HCT116 (cell line): ENCODE measurements around the gene ASIC5. TPM values are rescaled to one million over a fixed set of nuclear protein-coding genes. Genes with fewer than 3 reads are reported as not detected.

Experiments used
- ATAC-seq: fragments of 200-7000 bp; cut with Tn5 transposase; 2 replicates; pipeline ENCODE4 v1.9.1; 2020; ENCODE audit warnings: mild to moderate bottlenecking, moderate library complexity
- BruUV-seq: library from RNA; stranded (reverse); fragments of 400-500 nt; replicated peaks from 2 replicates; lab custom pipeline; 2021; lab: Mats Ljungman, UMichigan
- CTCF ChIA-PET: fragments of 300-600 bp; sonication (Branson Sonifier 250); formaldehyde crosslinking; loops from one replicate; lab custom pipeline; 2021; ENCODE audit warnings: antibody characterized with exemption; lab: Charles Lee
- POLR2A ChIA-PET: fragments of 300-600, 350-600 bp; sonication (Branson Sonifier 250); formaldehyde crosslinking; loops from one replicate; lab custom pipeline; 2021; ENCODE audit warnings: antibody characterized with exemption; lab: Charles Lee
- RAD21 ChIA-PET, 2 experiments: fragments of 300-600 bp; sonication (Branson Sonifier 250); formaldehyde crosslinking; loops; one replicate each; lab custom pipeline; 2023; ENCODE audit warnings: low total read pairs in 2 of 2; ENCODE audit not compliant: uncharacterized antibody in 2 of 2, unreplicated experiment in 2 of 2, low non-redundant PET in 1 of 2; lab: Charles Lee
- DNase-seq: peaks from one replicate; pipeline ENCODE4 v3.0.0-alpha.2; 2010; ENCODE audit warnings: low read depth, low spot score
- H2AFZ ChIP-seq: fragments of 200-600 bp; shearing (Covaris generic), sonication (generic); 2 replicates; pipeline ENCODE4 v1.6.1; 2017; ENCODE audit warnings: low read depth, mixed run types, mixed read lengths, antibody characterized with exemption, low read length; ENCODE audit not compliant: poor library complexity, severe bottlenecking
- H3K27ac ChIP-seq: 2 replicates; pipeline ENCODE4 v1.5.1; 2012; ENCODE audit warnings: low read depth, low read length
- H3K27me3 ChIP-seq: fragments of 200-600 bp; sonication (generic); 2 replicates; pipeline ENCODE4 v1.6.1; 2016; ENCODE audit warnings: mixed run types, low read length, mixed read lengths; ENCODE audit not compliant: insufficient read depth
- H3K36me3 ChIP-seq, 2 experiments: fragments of 200-500 bp in 1 of 2; fragments of 200-600 bp in 1 of 2; sonication (Bioruptor generic) in 1 of 2; sonication (generic) in 1 of 2; 2 replicates each; pipeline versions ENCODE4 v1.5.1 to v1.6.1; 2014 to 2016; ENCODE audit warnings: low read length in 2 of 2, inconsistent platforms in 1 of 2, mixed read lengths in 1 of 2, mixed run types in 1 of 2; ENCODE audit not compliant: insufficient read depth in 2 of 2, control insufficient read depth in 1 of 2
- H3K4me1 ChIP-seq, 2 experiments: fragments of 200-600 bp in 1 of 2; sonication (generic) in 1 of 2; 2 replicates each; pipeline versions ENCODE4 v1.5.1 to v1.6.1; 2012 to 2017; ENCODE audit warnings: low read length in 2 of 2, inconsistent platforms in 1 of 2, mild to moderate bottlenecking in 1 of 2, mixed read lengths in 1 of 2, mixed run types in 1 of 2, moderate library complexity in 1 of 2; ENCODE audit not compliant: insufficient read depth in 2 of 2, control insufficient read depth in 1 of 2
- H3K4me2 ChIP-seq: fragments of 200-600 bp; sonication (generic); 2 replicates; pipeline ENCODE4 v1.6.1; 2017; ENCODE audit warnings: mixed run types, low read length, mixed read lengths
- H3K4me3 ChIP-seq, 2 experiments: fragments of 200-600 bp in 1 of 2; sonication (generic) in 1 of 2; replicated peaks in 1 of 2; 2 replicates each; pipeline ENCODE4 v1.5.1; 2011 to 2016; ENCODE audit warnings: low read length in 2 of 2, control low read depth in 1 of 2, low read depth in 1 of 2, mild to moderate bottlenecking in 1 of 2, mixed read lengths in 1 of 2, mixed run types in 1 of 2
- H3K79me2 ChIP-seq: fragments of 200-600 bp; sonication (generic); 2 replicates; pipeline ENCODE4 v1.6.1; 2017; ENCODE audit warnings: mild to moderate bottlenecking, mixed run types, low read length, moderate library complexity, mixed read lengths; ENCODE audit not compliant: insufficient read depth
- H3K9ac ChIP-seq: fragments of 200-600 bp; sonication (generic); 2 replicates; pipeline ENCODE4 v1.6.1; 2016; ENCODE audit warnings: low read length, mixed read lengths
- H3K9me2 ChIP-seq: fragments of 200-600 bp; sonication (generic), shearing (Covaris generic); 2 replicates; pipeline ENCODE4 v1.6.1; 2017; ENCODE audit warnings: mixed run types, mild to moderate bottlenecking, moderate library complexity; ENCODE audit not compliant: insufficient read depth
- H3K9me3 ChIP-seq, 2 experiments: fragments of 200-500 bp in 1 of 2; fragments of 200-600 bp in 1 of 2; sonication (Bioruptor generic) in 1 of 2; sonication (generic) in 1 of 2; 2 replicates each; pipeline ENCODE4 v1.6.1; 2014 to 2017; ENCODE audit warnings: low read length in 2 of 2, mixed read lengths in 2 of 2, inconsistent platforms in 1 of 2, low read depth in 1 of 2, mild to moderate bottlenecking in 1 of 2, mixed run types in 1 of 2, moderate library complexity in 1 of 2; ENCODE audit not compliant: control insufficient read depth in 1 of 2, insufficient read depth in 1 of 2
- H4K20me1 ChIP-seq: fragments of 200-600 bp; sonication (generic), shearing (Covaris generic); 2 replicates; pipeline ENCODE4 v1.6.1; 2017; ENCODE audit warnings: mixed run types, mild to moderate bottlenecking, moderate library complexity; ENCODE audit not compliant: insufficient read depth
- EGR1 ChIP-seq: IDR thresholded peaks from 2 replicates; pipeline ENCODE4 v1.6.1; 2012; ENCODE audit warnings: low read depth
- EZH2 ChIP-seq: fragments of 200-600 bp; sonication (generic); IDR thresholded peaks from 2 replicates; pipeline ENCODE4 v1.6.1; 2017; ENCODE audit warnings: antibody characterized with exemption, mixed run types
- FOSL1 ChIP-seq: IDR thresholded peaks from 2 replicates; pipeline ENCODE4 v1.6.1; 2012; ENCODE audit warnings: low read depth
- JUND ChIP-seq: IDR thresholded peaks from 2 replicates; pipeline ENCODE4 v1.6.1; 2012
- SP1 ChIP-seq: IDR thresholded peaks from 2 replicates; pipeline ENCODE4 v1.6.1; 2012; ENCODE audit warnings: low read depth
- TCF7L2 ChIP-seq: IDR thresholded peaks from 2 replicates; pipeline ENCODE4 v1.7.0; 2011; ENCODE audit warnings: borderline replicate concordance, inconsistent platforms; ENCODE audit not compliant: insufficient read depth, insufficient read length; ENCODE audit errors: extremely low read depth
- YY1 ChIP-seq: IDR thresholded peaks from 2 replicates; pipeline ENCODE4 v1.6.1; 2011; ENCODE audit warnings: low read length, low read depth, moderate library complexity, mild to moderate bottlenecking; ENCODE audit not compliant: insufficient replicate concordance; ENCODE audit errors: extremely low read depth
- ZFX ChIP-seq: fragments of 450-650 bp; IDR thresholded peaks from 2 replicates; pipeline ENCODE4 v1.6.1; 2017
- ZNF274 ChIP-seq: fragments of 200-500 bp; sonication (Bioruptor generic); IDR thresholded peaks from 2 replicates; pipeline ENCODE4 v1.6.1; 2014; ENCODE audit warnings: mild to moderate bottlenecking, low read depth, low read length, inconsistent platforms
- intact Hi-C: fragments of 100-400 bp; cut with micrococcal nuclease; formaldehyde crosslinking; loops from 2 replicates; pipeline ENCODE4 v1.10.0; 2022
- total RNA-seq: library from RNA; stranded (reverse); gene quantifications from one replicate; pipeline ENCODE4 v1.2.1, GENCODE V29; 2021; ENCODE audit not compliant: unreplicated experiment
- TF ChIP-seq, protein P1 (sequence below): IDR thresholded peaks from 2 replicates; pipeline ENCODE4 v1.6.1; 2012; ENCODE audit warnings: low read depth

The ASIC5 gene
- total RNA-seq, 1 experiment from 2014 or later, result not detected

DNA sequence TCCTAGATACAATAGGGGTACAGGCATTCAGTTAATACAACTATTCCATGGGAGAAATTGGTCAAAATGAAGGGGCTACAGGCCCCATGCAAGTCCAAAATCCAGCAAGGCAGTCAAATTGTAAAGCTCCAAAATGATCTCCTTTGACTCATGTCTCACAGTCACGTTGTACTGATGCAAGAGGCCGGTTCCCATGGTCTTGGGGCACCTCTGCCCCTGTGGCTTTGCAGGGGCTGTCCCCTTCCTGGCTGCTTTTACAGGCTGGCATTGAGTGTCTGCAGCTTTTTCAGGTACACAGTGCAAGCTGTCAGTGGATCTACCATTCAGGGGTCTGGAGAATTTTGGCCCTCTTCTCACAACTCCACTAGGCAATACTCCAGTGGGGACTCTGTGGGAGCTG is 12.5 kb upstream of the ASIC5 start:
- H3K79me2 ChIP-seq, result no peaks in the 10 kb centered on the region
- H3K36me3 ChIP-seq, result no peaks in the 10 kb centered on the region
- no peak overlapping the region for H3K4me3 ChIP-seq
- no peaks in the 10 kb centered on the region for H3K4me1 ChIP-seq
- POLR2A ChIA-PET, result no interaction called here
- DNase-seq, result no peak
- H2AFZ ChIP-seq, result no peak overlapping the region
- no peaks in the 10 kb centered on the region for H3K9me2 ChIP-seq
- no TSS peak for BruUV-seq
- no peaks in the 10 kb centered on the region for H4K20me1 ChIP-seq
- TF ChIP-seq EGR1, result no peak
- TF ChIP-seq YY1, result no peak
- TF ChIP-seq SP1, result no peak
- no peak for TF ChIP-seq TCF7L2
- TF ChIP-seq, protein P1, sequence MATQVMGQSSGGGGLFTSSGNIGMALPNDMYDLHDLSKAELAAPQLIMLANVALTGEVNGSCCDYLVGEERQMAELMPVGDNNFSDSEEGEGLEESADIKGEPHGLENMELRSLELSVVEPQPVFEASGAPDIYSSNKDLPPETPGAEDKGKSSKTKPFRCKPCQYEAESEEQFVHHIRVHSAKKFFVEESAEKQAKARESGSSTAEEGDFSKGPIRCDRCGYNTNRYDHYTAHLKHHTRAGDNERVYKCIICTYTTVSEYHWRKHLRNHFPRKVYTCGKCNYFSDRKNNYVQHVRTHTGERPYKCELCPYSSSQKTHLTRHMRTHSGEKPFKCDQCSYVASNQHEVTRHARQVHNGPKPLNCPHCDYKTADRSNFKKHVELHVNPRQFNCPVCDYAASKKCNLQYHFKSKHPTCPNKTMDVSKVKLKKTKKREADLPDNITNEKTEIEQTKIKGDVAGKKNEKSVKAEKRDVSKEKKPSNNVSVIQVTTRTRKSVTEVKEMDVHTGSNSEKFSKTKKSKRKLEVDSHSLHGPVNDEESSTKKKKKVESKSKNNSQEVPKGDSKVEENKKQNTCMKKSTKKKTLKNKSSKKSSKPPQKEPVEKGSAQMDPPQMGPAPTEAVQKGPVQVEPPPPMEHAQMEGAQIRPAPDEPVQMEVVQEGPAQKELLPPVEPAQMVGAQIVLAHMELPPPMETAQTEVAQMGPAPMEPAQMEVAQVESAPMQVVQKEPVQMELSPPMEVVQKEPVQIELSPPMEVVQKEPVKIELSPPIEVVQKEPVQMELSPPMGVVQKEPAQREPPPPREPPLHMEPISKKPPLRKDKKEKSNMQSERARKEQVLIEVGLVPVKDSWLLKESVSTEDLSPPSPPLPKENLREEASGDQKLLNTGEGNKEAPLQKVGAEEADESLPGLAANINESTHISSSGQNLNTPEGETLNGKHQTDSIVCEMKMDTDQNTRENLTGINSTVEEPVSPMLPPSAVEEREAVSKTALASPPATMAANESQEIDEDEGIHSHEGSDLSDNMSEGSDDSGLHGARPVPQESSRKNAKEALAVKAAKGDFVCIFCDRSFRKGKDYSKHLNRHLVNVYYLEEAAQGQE, result no peak
- TF ChIP-seq FOSL1, result no peak
- TF ChIP-seq, all 23 proteins: peak for 0
- Histone ChIP-seq H3K9ac (no peak overlapping the region), H3K9me3 (no peaks in the 10 kb centered on the region), H3K4me2 (no peak overlapping the region), H3K27ac (no peak overlapping the region), H3K27me3 (no peaks in the 10 kb centered on the region)
- intact Hi-C loops, result no loop called here
- ChIA-PET CTCF (no interaction called here), RAD21 (no interaction called here)
- no peak for ATAC-seq

DNA sequence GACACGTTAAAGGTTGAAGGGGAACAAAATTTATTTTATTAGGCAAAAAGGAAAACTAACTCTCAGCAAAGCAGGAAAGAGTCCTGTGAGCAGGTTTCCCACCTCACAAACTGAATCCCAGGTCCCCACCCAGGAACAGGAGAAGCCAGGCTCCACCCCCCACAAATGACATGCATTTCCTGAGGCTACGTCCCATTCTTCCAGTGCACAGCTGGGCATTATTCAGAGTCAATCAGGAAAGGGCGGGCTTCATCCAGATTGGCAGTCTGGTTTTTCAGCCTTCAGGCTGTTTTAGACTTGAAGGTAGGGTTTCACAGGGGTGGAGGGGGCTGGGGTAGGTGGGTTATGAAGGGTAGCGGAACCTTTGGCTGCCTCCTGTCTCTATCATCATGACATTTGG is 11.9 kb upstream of the ASIC5 start:
- intact Hi-C loops, result no loop called here
- Histone ChIP-seq H3K9me2 (no peaks in the 10 kb centered on the region), H3K9ac (no peak overlapping the region), H3K27ac (no peak overlapping the region), H3K4me2 (no peak overlapping the region), H3K9me3 (no peaks in the 10 kb centered on the region), H4K20me1 (no peaks in the 10 kb centered on the region), H3K27me3 (no peaks in the 10 kb centered on the region), H3K79me2 (no peaks in the 10 kb centered on the region), H2AFZ (no peak overlapping the region), H3K36me3 (no peaks in the 10 kb centered on the region), H3K4me1 (no peaks in the 10 kb centered on the region), H3K4me3 (no peak overlapping the region)
- no peak for TF ChIP-seq TCF7L2
- TF ChIP-seq EZH2, result no peak
- TF ChIP-seq JUND, result no peak
- no peak for TF ChIP-seq ZFX
- no peak for TF ChIP-seq ZNF274
- ATAC-seq (no peak), DNase-seq (no peak)
- POLR2A ChIA-PET, result no interaction called here
- BruUV-seq, result no TSS peak
- RAD21 ChIA-PET, result no interaction called here
- CTCF ChIA-PET, result no interaction called here
